DMS114 treated with DMSO at 0.1 percent for 48 hours (cell line): ENCODE data around the gene SDR42E1.
"Not testable (repeated sequence)": the region's sequence is repeated elsewhere in the genome, so short reads cannot be mapped to it uniquely, and the experiment has no call there.

Source experiments
- DNase-seq: peaks from one replicate; lab custom pipeline; 2025; ENCODE audit not compliant: unreplicated experiment; lab: John Stamatoyannopoulos, UW

The SDR42E1 gene

GRCh38 chr16:82037666-82038065, 26.4 kb upstream of the SDR42E1 start:
- no peak for DNase-seq

- DNase-seq: no peak
These were observed 26.0 kb upstream of the SDR42E1 start for GRCh38 chr16:82037251-82037650.

- no peak for DNase-seq
These were observed 23.8 kb upstream of the SDR42E1 start, which contains the start of gene HSD17B2 for GRCh38 chr16:82034981-82035612. TSS of gene HSD17B2 (plus strand) at chr16:82035253. CDS start at chr16:82035425, 172 bp downstream.

- no peak for DNase-seq
These were observed 22.5 kb upstream of the SDR42E1 start for GRCh38 chr16:82033683-82034300.

GRCh38 chr16:82033006-82033405, 21.7 kb upstream of the SDR42E1 start:
- no peak for DNase-seq

GRCh38 chr16:82031116-82032084, 20.1 kb upstream of the SDR42E1 start:
- DNase-seq: peak; percentile 49

GRCh38 chr16:82027629-82028064, 16.4 kb upstream of the SDR42E1 start:
- no peak for DNase-seq

GRCh38 chr16:82024883-82025282, 13.6 kb upstream of the SDR42E1 start:
- DNase-seq: no peak

GRCh38 chr16:82024316-82024715, 13.0 kb upstream of the SDR42E1 start:
- no peak for DNase-seq

GRCh38 chr16:82023206-82023605, 11.9 kb upstream of the SDR42E1 start:
- DNase-seq: no peak

GRCh38 chr16:82020051-82020450, 8.8 kb upstream of the SDR42E1 start:
- no peak for DNase-seq

- no peak for DNase-seq
These were observed 8.3 kb upstream of the SDR42E1 start for GRCh38 chr16:82019535-82019934.

GRCh38 chr16:82017911-82018568, 6.8 kb upstream of the SDR42E1 start:
- no peak for DNase-seq

GRCh38 chr16:82016964-82017363, 5.7 kb upstream of the SDR42E1 start:
- no peak for DNase-seq

GRCh38 chr16:82016263-82016662, 5.0 kb upstream of the SDR42E1 start:
- no peak for DNase-seq

GRCh38 chr16:82013139-82013538, 1.9 kb upstream of the SDR42E1 start:
- no peak for DNase-seq

- DNase-seq: no peak
These were observed 621 bp downstream of the SDR42E1 start for GRCh38 chr16:82010649-82011048.

GRCh38 chr16:82009789-82010188, 1.5 kb downstream of the SDR42E1 start:
- not testable (repeated sequence) for DNase-seq

- no peak for DNase-seq
These were observed 2.2 kb downstream of the SDR42E1 start for GRCh38 chr16:82008957-82009592.

GRCh38 chr16:82007189-82007588, 4.1 kb downstream of the SDR42E1 start:
- no peak for DNase-seq

- no peak for DNase-seq
These were observed 5.2 kb downstream of the SDR42E1 start for GRCh38 chr16:82006036-82006435.
